ENCODE data around the gene EIF4E3.

The EIF4E3 gene

GRCh38 chr3:71722693-71723092 is 2.5 kb downstream of the EIF4E3 start:
- DNase-seq, result no peak

GRCh38 chr3:71721651-71722157 is 3.5 kb downstream of the EIF4E3 start:
- no peak for DNase-seq

- no peak for DNase-seq
These were observed 4.2 kb downstream of the EIF4E3 start for GRCh38 chr3:71721002-71721401.

- no peak for DNase-seq
These were observed 7.1 kb downstream of the EIF4E3 start for GRCh38 chr3:71718072-71718471.

GRCh38 chr3:71714595-71714994 is 10.6 kb downstream of the EIF4E3 start:
- DNase-seq, result no peak

- peak; percentile 65 for DNase-seq
These were observed 12.2 kb downstream of the EIF4E3 start for GRCh38 chr3:71713041-71713440.

DNA sequence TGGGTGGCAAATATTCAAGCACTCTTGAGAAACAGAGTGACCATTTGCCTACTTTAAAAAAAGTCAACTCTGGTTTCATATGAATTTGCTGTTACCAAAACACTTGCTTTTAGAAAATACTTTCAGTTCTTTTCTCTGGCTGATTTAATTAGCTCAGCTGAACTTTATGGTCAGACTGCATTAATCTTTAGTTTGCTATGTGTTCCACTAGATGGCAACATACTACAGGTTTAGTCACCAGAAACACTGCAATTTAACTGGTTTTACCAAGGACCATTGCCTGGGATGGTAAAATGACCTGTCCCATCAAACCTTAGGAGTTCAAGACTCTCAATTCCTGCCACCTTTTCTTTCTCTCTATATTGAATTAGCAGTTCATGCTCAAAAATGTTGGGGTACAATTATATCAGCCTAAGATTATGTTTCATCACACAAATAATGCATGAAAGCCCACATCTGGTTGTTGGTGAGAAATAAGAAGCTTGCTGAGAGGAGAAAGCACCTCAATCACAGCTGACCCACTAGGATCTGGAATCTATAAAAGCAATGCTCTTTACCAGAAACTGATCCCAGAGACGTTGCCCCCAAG is 14.2 kb downstream of the EIF4E3 start:
- DNase-seq, result no peak

GRCh38 chr3:71709908-71710511 is 15.2 kb downstream of the EIF4E3 start:
- no peak for DNase-seq

DNA sequence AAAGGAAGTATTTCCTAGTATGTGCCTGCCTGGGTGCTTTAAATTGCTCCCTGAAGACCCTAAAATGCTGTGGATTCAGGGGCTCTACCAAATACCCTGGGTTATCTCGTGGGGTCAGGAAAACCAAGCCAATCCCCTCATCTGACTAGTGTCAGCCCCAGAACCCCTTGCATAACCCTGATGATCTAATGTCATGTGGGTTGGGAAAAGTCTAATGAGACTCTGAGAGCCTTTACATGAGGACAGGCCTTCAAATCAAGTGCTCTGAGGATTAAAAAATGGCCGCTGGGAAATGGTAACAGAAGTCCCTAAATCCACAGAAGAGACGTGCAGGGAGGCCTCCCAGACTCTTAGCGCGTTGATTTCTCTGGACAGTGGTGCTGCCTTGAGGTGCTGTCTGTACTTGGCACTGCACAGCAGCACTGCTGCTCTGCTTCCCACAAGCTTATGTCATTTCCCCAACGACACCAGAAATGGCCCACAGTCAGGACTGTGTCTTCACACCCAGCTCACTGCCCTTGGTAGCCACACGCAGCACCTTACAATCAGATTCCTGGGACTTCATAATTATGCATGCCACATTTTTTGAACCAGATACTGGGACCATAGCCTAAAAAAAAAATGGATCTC is 16.6 kb downstream of the EIF4E3 start:
- DNase-seq, result no peak

GRCh38 chr3:71707595-71707994 is 17.6 kb downstream of the EIF4E3 start:
- no peak for DNase-seq

GRCh38 chr3:71705681-71706080 is 19.5 kb downstream of the EIF4E3 start:
- DNase-seq, result no peak

GRCh38 chr3:71704915-71705314 is 20.3 kb downstream of the EIF4E3 start:
- DNase-seq, result no peak

GRCh38 chr3:71703797-71704196 is 21.4 kb downstream of the EIF4E3 start:
- DNase-seq, result no peak

DNA sequence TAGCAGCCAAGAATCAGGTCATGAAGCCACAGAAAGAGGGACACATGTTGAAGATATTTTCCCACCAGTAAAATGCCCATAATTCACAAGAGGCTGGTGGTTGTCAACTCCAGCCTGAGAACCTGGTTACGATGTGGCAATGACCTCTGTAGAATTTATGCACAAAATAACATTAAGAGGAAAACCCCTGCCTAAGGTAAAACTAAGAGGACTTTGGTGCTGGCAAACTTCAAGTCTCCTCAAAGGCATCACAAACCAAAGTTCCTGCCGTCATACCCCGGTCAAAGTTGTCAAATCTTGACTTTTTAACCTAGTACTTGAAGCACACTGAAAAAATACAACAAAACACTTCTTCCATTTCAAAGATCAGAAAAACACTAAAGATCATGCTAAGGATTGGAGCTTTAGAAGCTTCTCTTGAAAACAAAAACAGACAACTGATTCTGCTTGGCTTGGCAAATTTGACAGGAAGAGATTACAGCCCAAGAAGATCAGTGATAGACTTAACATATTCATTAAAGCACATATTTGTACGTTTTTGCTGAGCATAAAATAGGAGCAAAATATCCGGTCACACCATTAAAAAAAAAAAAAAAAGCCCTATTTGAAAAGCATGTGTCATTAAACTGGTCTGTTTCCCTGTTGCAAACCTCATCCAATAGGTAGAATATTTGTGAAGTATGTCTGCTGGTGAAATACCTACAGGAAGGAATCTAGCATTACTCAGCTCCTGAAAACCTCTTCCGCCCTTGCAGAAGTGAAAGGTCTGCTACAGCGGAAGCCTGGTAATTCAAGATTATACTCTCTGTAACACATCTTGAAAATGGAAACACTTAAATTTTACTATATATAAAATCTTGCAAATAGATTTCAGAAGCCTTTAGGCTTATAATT is 22.8 kb downstream of the EIF4E3 start:
- DNase-seq, result no peak

- DNase-seq, result no peak
These were observed 23.9 kb downstream of the EIF4E3 start for GRCh38 chr3:71701251-71701762.

- no peak for DNase-seq
These were observed 30.2 kb downstream of the EIF4E3 start for GRCh38 chr3:71695000-71695482.

GRCh38 chr3:71694358-71694999 is 30.7 kb downstream of the EIF4E3 start:
- no peak for DNase-seq

DNA sequence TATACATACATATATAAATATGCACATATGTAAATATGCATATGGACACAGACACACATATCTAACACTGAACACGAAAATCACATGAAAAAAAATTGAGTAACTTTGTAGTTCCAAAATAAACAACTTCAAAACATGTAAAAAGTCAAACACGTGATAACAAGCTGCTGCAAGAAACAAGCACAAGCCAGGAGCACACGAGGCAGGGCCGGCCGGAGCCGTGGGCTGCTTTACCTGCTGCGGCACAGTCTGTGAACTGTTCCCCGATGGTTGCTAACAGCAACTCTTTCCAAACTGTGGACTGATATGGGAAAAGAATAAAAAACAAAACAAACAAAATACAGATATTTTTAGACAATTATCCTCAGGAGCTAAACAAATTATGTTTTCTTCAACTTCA is 31.6 kb downstream of the EIF4E3 start:
- no peak for DNase-seq

- DNase-seq, result no peak
These were observed 33.1 kb downstream of the EIF4E3 start for GRCh38 chr3:71692139-71692538.

DNA sequence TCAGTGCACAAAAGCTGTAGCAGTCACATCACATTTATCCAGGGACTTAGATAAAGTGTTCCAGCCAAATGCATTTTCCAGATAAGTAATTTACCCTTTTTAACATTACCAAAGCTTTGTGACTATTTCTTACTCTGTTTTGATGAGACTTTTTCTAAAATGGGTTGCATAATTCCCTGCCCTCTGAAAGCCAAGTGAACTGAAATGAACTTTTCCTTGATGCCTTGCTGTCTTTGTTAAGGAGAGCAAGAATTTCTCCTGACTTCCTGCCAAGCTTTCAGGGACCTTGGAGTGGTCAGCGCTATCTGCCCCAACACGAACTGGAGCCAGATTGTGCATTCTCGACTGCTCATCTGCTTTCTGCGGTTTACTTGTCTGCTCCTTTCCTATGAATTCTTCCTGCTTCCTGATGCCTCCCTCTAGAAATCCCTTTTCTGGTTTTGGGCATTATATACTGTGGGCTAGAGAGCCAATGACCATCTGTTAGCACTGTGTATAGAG is 34.8 kb downstream of the EIF4E3 start:
- no peak for DNase-seq

GRCh38 chr3:71689291-71689690 is 35.9 kb downstream of the EIF4E3 start:
- DNase-seq, result no peak

- DNase-seq, result no peak
These were observed 37.1 kb downstream of the EIF4E3 start for GRCh38 chr3:71688121-71688520.
